ENCODE data around the gene SEMA6D. TPM values are rescaled to one million over a fixed set of nuclear protein-coding genes. Genes with fewer than 3 reads are reported as not detected.

Gene SEMA6D
- total RNA-seq, 1 donor = 8.0 TPM

DNA sequence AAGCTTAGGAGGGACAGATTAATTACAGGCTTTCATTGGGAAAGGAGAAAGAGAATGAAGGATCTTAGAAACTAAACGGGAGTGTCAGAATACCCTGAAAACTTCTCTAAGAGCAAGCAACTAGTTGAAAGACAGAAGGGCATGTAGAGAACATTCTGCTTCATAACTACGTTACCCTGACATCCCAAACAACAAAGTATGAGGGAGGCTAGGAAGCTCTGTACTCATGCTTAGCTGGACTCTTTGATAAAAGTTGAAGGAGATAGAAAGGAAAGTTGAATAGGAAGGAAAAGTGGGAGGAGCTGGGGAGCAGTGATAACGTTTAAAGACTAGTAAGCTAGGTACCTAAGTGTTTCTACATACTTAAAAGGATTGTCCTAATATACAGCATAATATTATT, 64.2 kb downstream of the SEMA6D start:
- Histone ChIP-seq H3K4me1 (ENCODE audit: insufficient read depth, low read length) (no peaks in the 10 kb centered on the region), H3K36me3 (ENCODE audit: insufficient read depth, low read length) (no peaks in the 10 kb centered on the region), H3K27me3 (ENCODE audit: insufficient read depth, low read length) (no peaks in the 10 kb centered on the region), H3K9me3 (ENCODE audit: low read depth, low read length) (no peaks in the 10 kb centered on the region), H3K4me3 (ENCODE audit: insufficient read depth, low read length) (no peak overlapping the region), H3K79me2 (ENCODE audit: insufficient read depth, low read length) (no peaks in the 10 kb centered on the region), H2AFZ (ENCODE audit: low read length) (no peak overlapping the region), H3K27ac (ENCODE audit: low read depth, low read length) (no peak overlapping the region), H3K4me2 (ENCODE audit: insufficient read depth, low read length) (no peak overlapping the region), H4K20me1 (ENCODE audit: insufficient read depth, low read length) (no peaks in the 10 kb centered on the region)
- DNase-seq (ENCODE audit: insufficient read length, low spot score, missing footprints) = peak; percentile 21
- TF ChIP-seq, protein P1, sequence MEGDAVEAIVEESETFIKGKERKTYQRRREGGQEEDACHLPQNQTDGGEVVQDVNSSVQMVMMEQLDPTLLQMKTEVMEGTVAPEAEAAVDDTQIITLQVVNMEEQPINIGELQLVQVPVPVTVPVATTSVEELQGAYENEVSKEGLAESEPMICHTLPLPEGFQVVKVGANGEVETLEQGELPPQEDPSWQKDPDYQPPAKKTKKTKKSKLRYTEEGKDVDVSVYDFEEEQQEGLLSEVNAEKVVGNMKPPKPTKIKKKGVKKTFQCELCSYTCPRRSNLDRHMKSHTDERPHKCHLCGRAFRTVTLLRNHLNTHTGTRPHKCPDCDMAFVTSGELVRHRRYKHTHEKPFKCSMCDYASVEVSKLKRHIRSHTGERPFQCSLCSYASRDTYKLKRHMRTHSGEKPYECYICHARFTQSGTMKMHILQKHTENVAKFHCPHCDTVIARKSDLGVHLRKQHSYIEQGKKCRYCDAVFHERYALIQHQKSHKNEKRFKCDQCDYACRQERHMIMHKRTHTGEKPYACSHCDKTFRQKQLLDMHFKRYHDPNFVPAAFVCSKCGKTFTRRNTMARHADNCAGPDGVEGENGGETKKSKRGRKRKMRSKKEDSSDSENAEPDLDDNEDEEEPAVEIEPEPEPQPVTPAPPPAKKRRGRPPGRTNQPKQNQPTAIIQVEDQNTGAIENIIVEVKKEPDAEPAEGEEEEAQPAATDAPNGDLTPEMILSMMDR (IDR thresholded peaks at IDR 0.05; ENCODE audit: extremely low read depth, low read depth, low read length) = no peak

DNA sequence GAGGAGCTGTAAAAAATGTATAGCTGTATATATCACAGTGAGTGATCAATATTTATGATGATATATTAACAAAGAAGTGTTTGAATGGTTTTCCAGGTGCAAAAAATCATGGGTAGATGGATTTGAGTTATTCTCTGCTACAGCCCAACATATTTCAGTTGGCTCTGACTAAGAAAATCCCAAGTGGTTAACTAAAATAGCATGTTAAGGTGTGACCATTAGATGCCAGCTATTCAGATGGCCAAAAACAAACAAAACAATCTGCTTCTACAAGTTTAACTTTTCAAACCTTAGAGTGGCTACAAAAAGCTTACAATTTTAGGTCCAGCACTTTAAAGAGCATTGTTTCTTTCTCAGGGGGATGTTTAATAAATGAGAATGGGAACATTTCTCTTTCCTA, 67.5 kb downstream of the SEMA6D start:
- no peak for DNase-seq (ENCODE audit: insufficient read length, low spot score, missing footprints)
- Histone ChIP-seq H3K9me3 (ENCODE audit: low read depth, low read length) (no peaks in the 10 kb centered on the region), H3K27me3 (ENCODE audit: insufficient read depth, low read length) (no peaks in the 10 kb centered on the region), H3K4me1 (ENCODE audit: insufficient read depth, low read length) (no peaks in the 10 kb centered on the region), H3K4me2 (ENCODE audit: insufficient read depth, low read length) (no peak overlapping the region), H3K79me2 (ENCODE audit: insufficient read depth, low read length) (no peaks in the 10 kb centered on the region), H3K27ac (ENCODE audit: low read depth, low read length) (no peak overlapping the region), H3K36me3 (ENCODE audit: insufficient read depth, low read length) (no peaks in the 10 kb centered on the region), H2AFZ (ENCODE audit: low read length) (no peak overlapping the region), H3K4me3 (ENCODE audit: insufficient read depth, low read length) (no peak overlapping the region), H4K20me1 (ENCODE audit: insufficient read depth, low read length) (no peaks in the 10 kb centered on the region)
- TF ChIP-seq, protein P1 (IDR thresholded peaks at IDR 0.05; ENCODE audit: extremely low read depth, low read depth, low read length) = no peak

DNA sequence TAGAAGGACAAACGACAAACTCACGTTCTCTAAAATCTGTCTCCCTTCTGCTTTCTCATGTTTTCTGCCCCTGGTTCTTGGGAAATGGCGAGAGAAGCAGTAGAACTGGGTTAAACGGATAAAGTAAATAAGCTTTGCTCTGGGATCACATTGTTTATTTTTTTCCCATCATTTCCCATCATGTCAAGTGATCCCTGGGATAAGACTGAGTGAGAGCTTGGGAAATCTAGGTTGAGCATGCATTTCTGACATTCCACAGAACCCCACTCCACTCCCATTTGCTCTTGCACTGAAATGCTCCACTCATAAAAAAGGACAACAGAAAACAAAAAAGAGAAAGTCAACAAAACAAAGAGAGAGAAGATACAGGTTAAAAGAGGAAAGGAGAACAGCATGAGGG, 69.1 kb downstream of the SEMA6D start:
- Histone ChIP-seq H3K4me1 (ENCODE audit: insufficient read depth, low read length) (no peaks in the 10 kb centered on the region), H4K20me1 (ENCODE audit: insufficient read depth, low read length) (no peaks in the 10 kb centered on the region), H3K36me3 (ENCODE audit: insufficient read depth, low read length) (no peaks in the 10 kb centered on the region), H3K79me2 (ENCODE audit: insufficient read depth, low read length) (no peaks in the 10 kb centered on the region), H2AFZ (ENCODE audit: low read length) (no peak overlapping the region), H3K4me3 (ENCODE audit: insufficient read depth, low read length) (no peak overlapping the region), H3K4me2 (ENCODE audit: insufficient read depth, low read length) (no peak overlapping the region), H3K27me3 (ENCODE audit: insufficient read depth, low read length) (no peaks in the 10 kb centered on the region), H3K27ac (ENCODE audit: low read depth, low read length) (no peak overlapping the region), H3K9me3 (ENCODE audit: low read depth, low read length) (no peaks in the 10 kb centered on the region)
- TF ChIP-seq, protein P1 (IDR thresholded peaks at IDR 0.05; ENCODE audit: extremely low read depth, low read depth, low read length) = no peak
- no peak for DNase-seq (ENCODE audit: insufficient read length, low spot score, missing footprints)

DNA sequence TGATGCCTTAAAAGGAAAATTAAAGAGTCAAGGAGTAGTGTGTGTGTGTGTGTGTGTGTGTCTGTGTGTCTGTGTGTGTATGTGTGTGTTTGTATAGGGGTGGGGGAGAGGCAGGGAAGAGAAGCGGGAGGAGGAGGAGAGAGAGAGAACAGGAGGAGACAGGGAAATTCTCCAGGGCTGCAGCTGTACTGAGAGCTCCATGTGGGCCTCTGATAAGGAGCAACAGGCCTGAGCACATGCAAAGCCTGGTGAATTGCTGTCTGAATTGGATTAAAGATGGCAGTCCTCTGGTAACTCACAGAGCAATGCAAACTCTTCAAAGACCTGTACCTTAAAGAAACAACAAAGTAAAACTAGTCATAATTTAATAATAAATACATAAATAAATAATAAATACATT, 70.6 kb downstream of the SEMA6D start:
- Histone ChIP-seq H3K36me3 (ENCODE audit: insufficient read depth, low read length) (no peaks in the 10 kb centered on the region), H3K27ac (ENCODE audit: low read depth, low read length) (no peak overlapping the region), H3K4me3 (ENCODE audit: insufficient read depth, low read length) (no peak overlapping the region), H4K20me1 (ENCODE audit: insufficient read depth, low read length) (no peaks in the 10 kb centered on the region), H3K27me3 (ENCODE audit: insufficient read depth, low read length) (no peaks in the 10 kb centered on the region), H3K9me3 (ENCODE audit: low read depth, low read length) (no peaks in the 10 kb centered on the region), H3K4me2 (ENCODE audit: insufficient read depth, low read length) (no peak overlapping the region), H2AFZ (ENCODE audit: low read length) (no peak overlapping the region), H3K79me2 (ENCODE audit: insufficient read depth, low read length) (no peaks in the 10 kb centered on the region), H3K4me1 (ENCODE audit: insufficient read depth, low read length) (no peaks in the 10 kb centered on the region)
- TF ChIP-seq, protein P1 (IDR thresholded peaks at IDR 0.05; ENCODE audit: extremely low read depth, low read depth, low read length) = no peak
- DNase-seq (ENCODE audit: insufficient read length, low spot score, missing footprints) = no peak

Measured in osteoblast (primary cell).